ENCODE results near the gene USP17L15. TPM values are rescaled to one million over a fixed set of nuclear protein-coding genes. Genes with fewer than 3 reads are reported as not detected.
"Not testable (repeated sequence)": the region's sequence is repeated elsewhere in the genome, so short reads cannot be mapped to it uniquely, and the experiment has no call there.

Gene USP17L15
- total and polyA plus RNA-seq, 10 of the 15 experiments (the other 5 are each of a cell fraction or from before 2014, with no cell fraction given), result 0.04 to 0.12 (median 0.07) TPM; not detected in 7

GRCh38 chr4:9257824-9258223 lies 23.6 kb downstream of the USP17L15 start, which contains the start of gene USP17L20:
Gene USP17L20 (plus strand): TSS chr4:9258124. CDS start chr4:9258124, 0 bp downstream.
- H3K9me3 ChIP-seq (replicated peaks; ENCODE audit: control insufficient read depth, insufficient read depth, low read length); RAD21 ChIA-PET (ENCODE audit: unreplicated experiment); H3K4me2 ChIP-seq (ENCODE audit: control insufficient read depth, insufficient read depth); H3K4me3 ChIP-seq; H3K79me2 ChIP-seq (ENCODE audit: control insufficient read depth, insufficient read depth, low read length); SMC1A ChIA-PET (ENCODE audit: uncharacterized antibody, unreplicated experiment); H4K20me1 ChIP-seq (ENCODE audit: control insufficient read depth, insufficient read depth); ATAC-seq; H3K36me3 ChIP-seq (ENCODE audit: control insufficient read depth in 2 of 2, insufficient read depth in 2 of 2, low read length in 1 of 2); H3K27ac ChIP-seq (ENCODE audit: control insufficient read depth, insufficient read depth); H2AFZ ChIP-seq (ENCODE audit: control insufficient read depth, low read depth, low read length); BruUV-seq (replicated peaks); H3K9ac ChIP-seq (ENCODE audit: control insufficient read depth, insufficient read depth, low read length); intact Hi-C loops (cut with micrococcal nuclease; ENCODE audit: unreplicated experiment); POLR2A ChIA-PET; DNase-seq (ENCODE audit: low read depth, low spot score); H3K27me3 ChIP-seq (replicated peaks in 1 of 2; ENCODE audit: control insufficient read depth in 2 of 2, insufficient read depth in 2 of 2, low read length in 1 of 2); CTCF ChIA-PET; FAIRE-seq; H3K4me1 ChIP-seq (ENCODE audit: control insufficient read depth, insufficient read depth, low read length); in situ Hi-C loops (cut with MboI): not testable (repeated sequence)
- WGBS (ENCODE audit: insufficient coverage, insufficient replicate concordance, low lambda C conversion rate, missing lambda C conversion rate), result no CpG with 5 or more reads among the region's 15 CpGs

- no CpG with 5 or more reads among the region's 13 CpGs for WGBS (ENCODE audit: insufficient coverage, insufficient replicate concordance, low lambda C conversion rate, missing lambda C conversion rate)
- ATAC-seq; H3K27me3 ChIP-seq (replicated peaks in 1 of 2; ENCODE audit: control insufficient read depth in 2 of 2, insufficient read depth in 2 of 2, low read length in 1 of 2); H3K9ac ChIP-seq (ENCODE audit: control insufficient read depth, insufficient read depth, low read length); SMC1A ChIA-PET (ENCODE audit: uncharacterized antibody, unreplicated experiment); in situ Hi-C loops (cut with MboI); H3K4me1 ChIP-seq (ENCODE audit: control insufficient read depth, insufficient read depth, low read length); BruUV-seq (replicated peaks); FAIRE-seq; H2AFZ ChIP-seq (ENCODE audit: control insufficient read depth, low read depth, low read length); DNase-seq (ENCODE audit: low read depth, low spot score); H3K4me2 ChIP-seq (ENCODE audit: control insufficient read depth, insufficient read depth); POLR2A ChIA-PET; H4K20me1 ChIP-seq (ENCODE audit: control insufficient read depth, insufficient read depth); H3K9me3 ChIP-seq (replicated peaks; ENCODE audit: control insufficient read depth, insufficient read depth, low read length); H3K27ac ChIP-seq (ENCODE audit: control insufficient read depth, insufficient read depth); CTCF ChIA-PET; H3K4me3 ChIP-seq; H3K79me2 ChIP-seq (ENCODE audit: control insufficient read depth, insufficient read depth, low read length); intact Hi-C loops (cut with micrococcal nuclease; ENCODE audit: unreplicated experiment); H3K36me3 ChIP-seq (ENCODE audit: control insufficient read depth in 2 of 2, insufficient read depth in 2 of 2, low read length in 1 of 2); RAD21 ChIA-PET (ENCODE audit: unreplicated experiment): not testable (repeated sequence)
These were observed 28.4 kb downstream of the USP17L15 start, which contains the start of gene USP17L21 for GRCh38 chr4:9262572-9262971. Gene USP17L21 (plus strand): TSS chr4:9262872. CDS start chr4:9262872, 0 bp downstream.

- POLR2A ChIA-PET; H3K4me3 ChIP-seq; H3K4me2 ChIP-seq (ENCODE audit: control insufficient read depth, insufficient read depth); H3K9me3 ChIP-seq (replicated peaks; ENCODE audit: control insufficient read depth, insufficient read depth, low read length); H2AFZ ChIP-seq (ENCODE audit: control insufficient read depth, low read depth, low read length); RAD21 ChIA-PET (ENCODE audit: unreplicated experiment); H3K36me3 ChIP-seq (ENCODE audit: control insufficient read depth in 2 of 2, insufficient read depth in 2 of 2, low read length in 1 of 2); H3K9ac ChIP-seq (ENCODE audit: control insufficient read depth, insufficient read depth, low read length); CTCF ChIA-PET; H3K4me1 ChIP-seq (ENCODE audit: control insufficient read depth, insufficient read depth, low read length); DNase-seq (ENCODE audit: low read depth, low spot score); ATAC-seq; H3K27ac ChIP-seq (ENCODE audit: control insufficient read depth, insufficient read depth); intact Hi-C loops (cut with micrococcal nuclease; ENCODE audit: unreplicated experiment); H3K27me3 ChIP-seq (replicated peaks in 1 of 2; ENCODE audit: control insufficient read depth in 2 of 2, insufficient read depth in 2 of 2, low read length in 1 of 2); FAIRE-seq; H3K79me2 ChIP-seq (ENCODE audit: control insufficient read depth, insufficient read depth, low read length); BruUV-seq (replicated peaks); in situ Hi-C loops (cut with MboI); H4K20me1 ChIP-seq (ENCODE audit: control insufficient read depth, insufficient read depth); SMC1A ChIA-PET (ENCODE audit: uncharacterized antibody, unreplicated experiment): not testable (repeated sequence)
- no CpG with 5 or more reads among the region's 15 CpGs for WGBS (ENCODE audit: insufficient coverage, insufficient replicate concordance, low lambda C conversion rate, missing lambda C conversion rate)
These were observed 33.1 kb downstream of the USP17L15 start, which contains the start of gene USP17L22 for GRCh38 chr4:9267319-9267718. Gene USP17L22 (plus strand): TSS chr4:9267619. CDS start chr4:9267619, 0 bp downstream.

GRCh38 chr4:9271719-9272118 lies 37.5 kb downstream of the USP17L15 start:
- H3K4me1 ChIP-seq (ENCODE audit: control insufficient read depth, insufficient read depth, low read length); H3K9me3 ChIP-seq (replicated peaks; ENCODE audit: control insufficient read depth, insufficient read depth, low read length); FAIRE-seq; H3K36me3 ChIP-seq (ENCODE audit: control insufficient read depth in 2 of 2, insufficient read depth in 2 of 2, low read length in 1 of 2); H4K20me1 ChIP-seq (ENCODE audit: control insufficient read depth, insufficient read depth); in situ Hi-C loops (cut with MboI); H3K79me2 ChIP-seq (ENCODE audit: control insufficient read depth, insufficient read depth, low read length); DNase-seq (ENCODE audit: low read depth, low spot score); CTCF ChIA-PET; POLR2A ChIA-PET; H3K27me3 ChIP-seq (replicated peaks in 1 of 2; ENCODE audit: control insufficient read depth in 2 of 2, insufficient read depth in 2 of 2, low read length in 1 of 2); H3K4me3 ChIP-seq; H3K9ac ChIP-seq (ENCODE audit: control insufficient read depth, insufficient read depth, low read length); intact Hi-C loops (cut with micrococcal nuclease; ENCODE audit: unreplicated experiment); H3K4me2 ChIP-seq (ENCODE audit: control insufficient read depth, insufficient read depth); SMC1A ChIA-PET (ENCODE audit: uncharacterized antibody, unreplicated experiment); ATAC-seq; BruUV-seq (replicated peaks); H3K27ac ChIP-seq (ENCODE audit: control insufficient read depth, insufficient read depth); RAD21 ChIA-PET (ENCODE audit: unreplicated experiment); H2AFZ ChIP-seq (ENCODE audit: control insufficient read depth, low read depth, low read length): not testable (repeated sequence)
- WGBS (ENCODE audit: insufficient coverage, insufficient replicate concordance, low lambda C conversion rate, missing lambda C conversion rate), result 50% methylated on average over 7 of the region's 10 CpGs
